Cardiac muscle cell (in vitro differentiated cells and primary cell): ENCODE measurements around the gene RASA1. TPM values are rescaled to one million over a fixed set of nuclear protein-coding genes. Genes with fewer than 3 reads are reported as not detected.
A peak's percentile ranks its signal among the peaks of the same experiment; 100 is the strongest.

Experiments
- DNase-seq, 2 donors: peaks; one replicate each; pipeline versions ENCODE4 v3.0.0 to v3.0.0-alpha.2; 2010 to 2017; ENCODE audit warnings: low read depth in 1 of 2, low spot score in 1 of 2
- H3K27ac ChIP-seq: fragments of 200-600 bp; sonication (generic); 2 replicates; pipeline ENCODE4 v1.5.1; 2016
- H3K27me3 ChIP-seq: fragments of 200-600 bp; sonication (generic); 2 replicates; pipeline ENCODE4 v1.6.0; 2016; ENCODE audit warnings: control low read depth
- H3K36me3 ChIP-seq: fragments of 200-600 bp; sonication (generic); 2 replicates; pipeline ENCODE4 v1.5.1; 2016; ENCODE audit warnings: control low read depth
- H3K4me1 ChIP-seq: fragments of 200-600 bp; sonication (generic); 2 replicates; pipeline ENCODE4 v1.8.1; 2017; ENCODE audit warnings: low read depth, mild to moderate bottlenecking, mixed run types
- H3K4me3 ChIP-seq: fragments of 200-600 bp; sonication (generic); 2 replicates; pipeline ENCODE4 v1.5.1; 2016; ENCODE audit warnings: mild to moderate bottlenecking
- H3K9me3 ChIP-seq: fragments of 200-600 bp; sonication (generic); 2 replicates; pipeline ENCODE4 v1.5.1; 2017; ENCODE audit warnings: low read depth, mild to moderate bottlenecking, control low read depth
- CTCF ChIP-seq: IDR thresholded peaks from 2 replicates; pipeline ENCODE4 v1.5.1; 2012; ENCODE audit warnings: low read depth, mild to moderate bottlenecking, low read length
- polyA plus RNA-seq: library from polyadenylated mRNA; unstranded; fragments of >200 nt; fragmentation: Nextera tagmentation; extraction: Ambion mirVana; gene quantifications from 2 replicates; pipeline ENCODE4 v1.2.1, GENCODE V29; 2016
- total RNA-seq: library from RNA; depleted of rRNA; stranded (reverse); fragments of >200 nt; gene quantifications from 2 replicates; pipeline ENCODE4 v1.2.3, GENCODE V29; 2016

Gene RASA1
- total and polyA plus RNA-seq, 2 experiments from 2014 or later: 16.1 to 27.0 TPM

GRCh38 chr5:87321605-87322004 is 53.9 kb downstream of the RASA1 start:
- no peak for TF ChIP-seq CTCF
- no peak for DNase-seq

GRCh38 chr5:87322381-87322780 is 54.7 kb downstream of the RASA1 start:
- no peak for TF ChIP-seq CTCF
- H3K36me3 ChIP-seq: no peaks in the 10 kb centered on the region
- DNase-seq: no peak
- H3K27me3 ChIP-seq: no peaks in the 10 kb centered on the region
- H3K27ac ChIP-seq: no peak overlapping the region
- no peaks in the 10 kb centered on the region for H3K9me3 ChIP-seq
- H3K4me1 ChIP-seq: no peaks in the 10 kb centered on the region
- no peak overlapping the region for H3K4me3 ChIP-seq

More at GRCh38 chr5:87321605-87322004, 53.9 kb downstream of the RASA1 start:
- H3K9me3 ChIP-seq: no peaks in the 10 kb centered on the region
- H3K36me3 ChIP-seq: no peaks in the 10 kb centered on the region
- H3K4me3 ChIP-seq: no peak overlapping the region
- no peak overlapping the region for H3K27ac ChIP-seq
- H3K4me1 ChIP-seq: no peaks in the 10 kb centered on the region
- H3K27me3 ChIP-seq: no peaks in the 10 kb centered on the region

- H3K9me3 ChIP-seq: no peaks in the 10 kb centered on the region
- TF ChIP-seq CTCF: no peak
- peaks cover 12% of the 10 kb centered on the region for H3K4me1 ChIP-seq
- no peak overlapping the region for H3K27ac ChIP-seq
- no peak for DNase-seq
- H3K27me3 ChIP-seq: no peaks in the 10 kb centered on the region
- no peak overlapping the region for H3K4me3 ChIP-seq
- no peaks in the 10 kb centered on the region for H3K36me3 ChIP-seq
These were observed 60.3 kb downstream of the RASA1 start for GRCh38 chr5:87327998-87328397.

- no peak for DNase-seq
- TF ChIP-seq CTCF: no peak
- H3K27me3 ChIP-seq: no peaks in the 10 kb centered on the region
These were observed 61.4 kb downstream of the RASA1 start for GRCh38 chr5:87329114-87329513.

GRCh38 chr5:87339986-87340385 is 72.3 kb downstream of the RASA1 start:
- Histone ChIP-seq H3K36me3 (peaks cover 27% of the 10 kb centered on the region), H3K4me1 (no peaks in the 10 kb centered on the region), H3K9me3 (no peaks in the 10 kb centered on the region), H3K27me3 (no peaks in the 10 kb centered on the region), H3K27ac (no peak overlapping the region), H3K4me3 (no peak overlapping the region)
- no peak for DNase-seq
- TF ChIP-seq CTCF: no peak

More at GRCh38 chr5:87329114-87329513, 61.4 kb downstream of the RASA1 start:
- Histone ChIP-seq H3K4me1 (peaks cover 12% of the 10 kb centered on the region), H3K36me3 (peaks cover 4% of the 10 kb centered on the region), H3K27ac (no peak overlapping the region), H3K4me3 (no peak overlapping the region), H3K9me3 (no peaks in the 10 kb centered on the region)

GRCh38 chr5:87340716-87341115 is 73.0 kb downstream of the RASA1 start:
- H3K4me1 ChIP-seq: no peaks in the 10 kb centered on the region

More at GRCh38 chr5:87340716-87341115, 73.0 kb downstream of the RASA1 start:
- no peak for TF ChIP-seq CTCF
- Histone ChIP-seq H3K27ac (no peak overlapping the region), H3K27me3 (no peaks in the 10 kb centered on the region), H3K36me3 (peaks cover 27% of the 10 kb centered on the region), H3K4me3 (no peak overlapping the region), H3K9me3 (no peaks in the 10 kb centered on the region)
- DNase-seq: peak in 1 of 2 donors; percentile 2
